Measurements from ENCODE around the gene ALOXE3.

Gene ALOXE3

DNA sequence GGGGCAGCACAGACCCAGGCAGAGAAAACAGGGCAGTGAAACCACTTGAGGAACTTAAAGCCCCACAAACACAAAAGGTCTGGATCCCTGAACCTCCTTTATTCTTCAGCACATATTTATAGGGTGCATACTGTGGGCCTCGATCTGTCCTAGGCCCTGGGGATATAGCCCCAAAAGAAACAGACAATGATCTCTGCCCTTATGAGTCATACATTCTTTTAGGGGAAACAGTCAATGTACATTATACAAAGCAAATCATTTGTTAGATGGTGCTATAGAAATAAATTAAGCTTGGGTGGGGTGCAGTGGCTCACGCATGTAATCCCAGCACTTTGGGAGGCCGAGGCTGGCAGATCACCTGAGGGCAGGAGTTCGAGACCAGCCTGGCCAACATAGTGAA, 15.6 kb upstream of the ALOXE3 start:
- no peak for ATAC-seq
- no peak for TF ChIP-seq BACH2 (CRISPR knock-in tag; IDR thresholded peaks at IDR 0.05; ENCODE audit: borderline replicate concordance)
- no peak for TF ChIP-seq TOX (CRISPR knock-in tag; IDR thresholded peaks at IDR 0.05; ENCODE audit: borderline replicate concordance)
- no peak for TF ChIP-seq TCF4 (CRISPR knock-in tag; IDR thresholded peaks at IDR 0.05; ENCODE audit: borderline replicate concordance)
- no peak for TF ChIP-seq PPARA (CRISPR knock-in tag; IDR thresholded peaks at IDR 0.05; ENCODE audit: borderline replicate concordance)
- TF ChIP-seq, protein P1, sequence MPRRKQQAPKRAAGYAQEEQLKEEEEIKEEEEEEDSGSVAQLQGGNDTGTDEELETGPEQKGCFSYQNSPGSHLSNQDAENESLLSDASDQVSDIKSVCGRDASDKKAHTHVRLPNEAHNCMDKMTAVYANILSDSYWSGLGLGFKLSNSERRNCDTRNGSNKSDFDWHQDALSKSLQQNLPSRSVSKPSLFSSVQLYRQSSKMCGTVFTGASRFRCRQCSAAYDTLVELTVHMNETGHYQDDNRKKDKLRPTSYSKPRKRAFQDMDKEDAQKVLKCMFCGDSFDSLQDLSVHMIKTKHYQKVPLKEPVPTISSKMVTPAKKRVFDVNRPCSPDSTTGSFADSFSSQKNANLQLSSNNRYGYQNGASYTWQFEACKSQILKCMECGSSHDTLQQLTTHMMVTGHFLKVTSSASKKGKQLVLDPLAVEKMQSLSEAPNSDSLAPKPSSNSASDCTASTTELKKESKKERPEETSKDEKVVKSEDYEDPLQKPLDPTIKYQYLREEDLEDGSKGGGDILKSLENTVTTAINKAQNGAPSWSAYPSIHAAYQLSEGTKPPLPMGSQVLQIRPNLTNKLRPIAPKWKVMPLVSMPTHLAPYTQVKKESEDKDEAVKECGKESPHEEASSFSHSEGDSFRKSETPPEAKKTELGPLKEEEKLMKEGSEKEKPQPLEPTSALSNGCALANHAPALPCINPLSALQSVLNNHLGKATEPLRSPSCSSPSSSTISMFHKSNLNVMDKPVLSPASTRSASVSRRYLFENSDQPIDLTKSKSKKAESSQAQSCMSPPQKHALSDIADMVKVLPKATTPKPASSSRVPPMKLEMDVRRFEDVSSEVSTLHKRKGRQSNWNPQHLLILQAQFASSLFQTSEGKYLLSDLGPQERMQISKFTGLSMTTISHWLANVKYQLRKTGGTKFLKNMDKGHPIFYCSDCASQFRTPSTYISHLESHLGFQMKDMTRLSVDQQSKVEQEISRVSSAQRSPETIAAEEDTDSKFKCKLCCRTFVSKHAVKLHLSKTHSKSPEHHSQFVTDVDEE (CRISPR knock-in tag; IDR thresholded peaks at IDR 0.05), result no peak
- TF ChIP-seq, protein P2, sequence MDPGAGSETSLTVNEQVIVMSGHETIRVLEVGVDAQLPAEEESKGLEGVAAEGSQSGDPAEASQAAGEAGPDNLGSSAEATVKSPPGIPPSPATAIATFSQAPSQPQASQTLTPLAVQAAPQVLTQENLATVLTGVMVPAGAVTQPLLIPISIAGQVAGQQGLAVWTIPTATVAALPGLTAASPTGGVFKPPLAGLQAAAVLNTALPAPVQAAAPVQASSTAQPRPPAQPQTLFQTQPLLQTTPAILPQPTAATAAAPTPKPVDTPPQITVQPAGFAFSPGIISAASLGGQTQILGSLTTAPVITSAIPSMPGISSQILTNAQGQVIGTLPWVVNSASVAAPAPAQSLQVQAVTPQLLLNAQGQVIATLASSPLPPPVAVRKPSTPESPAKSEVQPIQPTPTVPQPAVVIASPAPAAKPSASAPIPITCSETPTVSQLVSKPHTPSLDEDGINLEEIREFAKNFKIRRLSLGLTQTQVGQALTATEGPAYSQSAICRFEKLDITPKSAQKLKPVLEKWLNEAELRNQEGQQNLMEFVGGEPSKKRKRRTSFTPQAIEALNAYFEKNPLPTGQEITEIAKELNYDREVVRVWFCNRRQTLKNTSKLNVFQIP (CRISPR knock-in tag; IDR thresholded peaks at IDR 0.05; ENCODE audit: borderline replicate concordance, low read depth), result no peak
- no peak for TF ChIP-seq ISL1 (CRISPR knock-in tag; IDR thresholded peaks at IDR 0.05)
- TF ChIP-seq OSR1 (CRISPR knock-in tag; IDR thresholded peaks at IDR 0.05), result no peak
- no peak for TF ChIP-seq ZC3H10 (CRISPR knock-in tag; IDR thresholded peaks at IDR 0.05)
- TF ChIP-seq SNAI2 (CRISPR knock-in tag; IDR thresholded peaks at IDR 0.05), result no peak
- no peak for TF ChIP-seq ZNF565 (CRISPR knock-in tag; conservative IDR thresholded peaks at IDR 0.05; ENCODE audit: low read depth)
- TF ChIP-seq, protein P3, sequence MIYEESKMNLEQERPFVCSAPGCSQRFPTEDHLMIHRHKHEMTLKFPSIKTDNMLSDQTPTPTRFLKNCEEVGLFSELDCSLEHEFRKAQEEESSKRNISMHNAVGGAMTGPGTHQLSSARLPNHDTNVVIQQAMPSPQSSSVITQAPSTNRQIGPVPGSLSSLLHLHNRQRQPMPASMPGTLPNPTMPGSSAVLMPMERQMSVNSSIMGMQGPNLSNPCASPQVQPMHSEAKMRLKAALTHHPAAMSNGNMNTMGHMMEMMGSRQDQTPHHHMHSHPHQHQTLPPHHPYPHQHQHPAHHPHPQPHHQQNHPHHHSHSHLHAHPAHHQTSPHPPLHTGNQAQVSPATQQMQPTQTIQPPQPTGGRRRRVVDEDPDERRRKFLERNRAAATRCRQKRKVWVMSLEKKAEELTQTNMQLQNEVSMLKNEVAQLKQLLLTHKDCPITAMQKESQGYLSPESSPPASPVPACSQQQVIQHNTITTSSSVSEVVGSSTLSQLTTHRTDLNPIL (CRISPR knock-in tag; IDR thresholded peaks at IDR 0.05; ENCODE audit: low read depth), result no peak

DNA sequence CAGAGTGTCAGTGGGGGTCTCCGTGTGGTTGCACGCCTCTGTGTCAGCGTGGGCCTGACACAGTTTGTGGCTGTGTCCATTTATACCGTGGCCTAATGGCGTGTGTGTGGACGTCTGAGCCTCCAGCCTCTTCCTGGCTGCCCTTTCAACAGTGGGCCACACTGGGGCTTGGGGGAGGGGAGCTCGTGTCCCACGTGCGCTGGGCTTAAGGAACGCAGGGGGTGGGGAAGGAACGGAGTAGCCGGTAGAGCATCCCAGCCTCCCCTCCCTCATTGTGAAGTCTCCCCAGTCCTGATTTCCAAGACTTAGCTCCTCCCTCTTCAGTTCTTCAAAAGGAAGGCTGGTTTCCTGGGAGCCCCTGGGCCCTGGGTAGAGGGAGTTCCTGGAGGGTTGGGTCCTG, 15.1 kb upstream of the ALOXE3 start:
- TF ChIP-seq ZNF8 (CRISPR knock-in tag; IDR thresholded peaks at IDR 0.05) (no peak), ZC3H10 (CRISPR knock-in tag; IDR thresholded peaks at IDR 0.05) (no peak), RARB (CRISPR knock-in tag; IDR thresholded peaks at IDR 0.05) (no peak), ZNF70 (CRISPR knock-in tag; IDR thresholded peaks at IDR 0.05) (no peak), TCF4 (CRISPR knock-in tag; IDR thresholded peaks at IDR 0.05; ENCODE audit: borderline replicate concordance) (no peak), ISL1 (CRISPR knock-in tag; IDR thresholded peaks at IDR 0.05) (no peak), ESRRG (CRISPR knock-in tag; IDR thresholded peaks at IDR 0.05) (no peak), ZFP30 (CRISPR knock-in tag; IDR thresholded peaks at IDR 0.05) (no peak), OSR1 (CRISPR knock-in tag; IDR thresholded peaks at IDR 0.05) (no peak), ARNTL (CRISPR knock-in tag; IDR thresholded peaks at IDR 0.05; ENCODE audit: borderline replicate concordance, low read depth) (no peak)
- TF ChIP-seq, protein P4, sequence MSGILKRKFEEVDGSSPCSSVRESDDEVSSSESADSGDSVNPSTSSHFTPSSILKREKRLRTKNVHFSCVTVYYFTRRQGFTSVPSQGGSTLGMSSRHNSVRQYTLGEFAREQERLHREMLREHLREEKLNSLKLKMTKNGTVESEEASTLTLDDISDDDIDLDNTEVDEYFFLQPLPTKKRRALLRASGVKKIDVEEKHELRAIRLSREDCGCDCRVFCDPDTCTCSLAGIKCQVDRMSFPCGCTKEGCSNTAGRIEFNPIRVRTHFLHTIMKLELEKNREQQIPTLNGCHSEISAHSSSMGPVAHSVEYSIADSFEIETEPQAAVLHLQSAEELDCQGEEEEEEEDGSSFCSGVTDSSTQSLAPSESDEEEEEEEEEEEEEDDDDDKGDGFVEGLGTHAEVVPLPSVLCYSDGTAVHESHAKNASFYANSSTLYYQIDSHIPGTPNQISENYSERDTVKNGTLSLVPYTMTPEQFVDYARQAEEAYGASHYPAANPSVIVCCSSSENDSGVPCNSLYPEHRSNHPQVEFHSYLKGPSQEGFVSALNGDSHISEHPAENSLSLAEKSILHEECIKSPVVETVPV (CRISPR knock-in tag; IDR thresholded peaks at IDR 0.05), result no peak
- TF ChIP-seq, protein P2 (CRISPR knock-in tag; IDR thresholded peaks at IDR 0.05; ENCODE audit: borderline replicate concordance, low read depth), result no peak
- ATAC-seq, result no peak

DNA sequence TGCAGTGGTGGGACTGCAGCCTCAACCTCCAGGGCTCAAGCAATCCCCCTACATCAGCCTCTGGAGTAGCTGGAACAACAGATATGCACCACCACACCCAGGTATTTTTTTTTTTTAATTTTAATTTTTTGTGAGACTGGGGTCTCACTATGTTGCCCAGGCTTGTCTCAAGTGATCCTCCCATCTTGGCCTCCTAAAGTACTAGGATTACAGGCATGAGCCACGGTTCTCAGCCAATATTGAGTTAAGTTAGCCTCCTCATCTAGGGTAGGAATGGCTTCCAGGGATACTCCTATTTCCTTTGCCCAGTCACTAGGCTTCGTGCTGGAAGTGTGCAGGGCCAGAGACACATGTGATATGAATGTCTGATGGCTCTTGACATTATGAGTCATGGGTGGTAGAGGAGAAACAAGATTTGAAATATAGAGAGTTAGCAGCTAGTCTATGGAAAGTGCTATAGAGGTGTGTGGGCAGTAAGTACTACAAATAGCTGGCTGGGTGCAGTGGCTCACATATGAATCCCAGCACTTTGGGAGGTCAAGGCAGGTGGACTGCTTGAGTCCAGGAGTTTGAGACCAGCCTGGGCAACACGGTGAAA, 13.6 kb upstream of the ALOXE3 start:
- ATAC-seq, result no peak
- TF ChIP-seq ISL1 (CRISPR knock-in tag; IDR thresholded peaks at IDR 0.05), result no peak
- TF ChIP-seq ZNF70 (CRISPR knock-in tag; IDR thresholded peaks at IDR 0.05), result no peak
- TF ChIP-seq CSDC2 (CRISPR knock-in tag; IDR thresholded peaks at IDR 0.05), result no peak
- TF ChIP-seq, protein P4 (CRISPR knock-in tag; IDR thresholded peaks at IDR 0.05), result no peak
- TF ChIP-seq, protein P3 (CRISPR knock-in tag; IDR thresholded peaks at IDR 0.05; ENCODE audit: low read depth), result no peak
- no peak for TF ChIP-seq BACH2 (CRISPR knock-in tag; IDR thresholded peaks at IDR 0.05; ENCODE audit: borderline replicate concordance)

Measured in SK-N-SH treated with all-trans-retinoic acid at 6 μM for 48 hours (cell line).